ENCODE data around the gene TAF11.
"Not testable (repeated sequence)": the region's sequence is repeated elsewhere in the genome, so short reads cannot be mapped to it uniquely, and the experiment has no call there.

TAF11 gene

DNA sequence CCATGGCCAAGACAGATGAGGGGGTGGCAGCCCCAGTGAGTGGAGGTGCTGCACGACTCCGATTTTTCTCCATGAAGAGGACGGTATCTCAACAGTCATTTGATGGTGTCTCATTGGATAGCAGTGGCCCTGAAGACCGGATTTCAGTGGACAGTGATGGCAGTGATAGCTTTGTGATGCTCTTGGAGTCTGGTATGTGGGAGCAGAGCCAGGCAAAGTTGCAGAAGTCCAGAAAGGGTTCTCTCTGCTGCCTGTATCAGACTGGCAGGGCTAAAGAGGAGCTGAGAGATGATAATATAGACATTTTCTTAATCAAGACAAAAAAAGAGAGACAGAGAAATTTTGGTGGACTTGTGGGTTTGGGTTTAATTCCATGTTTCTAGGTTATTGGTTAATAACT is 23.8 kb downstream of the TAF11 start:
- no peak for DNase-seq

DNA sequence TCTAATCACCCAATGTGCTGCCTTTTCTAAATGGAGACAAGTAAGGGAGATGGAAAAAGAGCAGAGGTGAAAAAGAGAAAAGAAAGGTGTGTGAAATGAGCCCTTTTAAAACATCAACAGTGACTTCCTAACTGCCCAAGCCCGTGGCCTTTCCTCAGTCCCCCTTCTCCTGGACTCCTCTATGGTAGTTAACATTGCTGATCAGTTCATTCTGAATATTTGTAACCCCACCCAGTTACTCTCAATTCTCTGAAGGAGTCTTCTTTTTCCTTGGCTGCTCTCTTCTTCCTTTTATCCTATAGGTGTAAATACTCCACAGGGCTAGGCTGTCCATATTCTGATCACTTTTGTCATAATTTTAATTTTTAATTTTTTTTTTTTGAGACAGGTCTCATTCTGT is 27.1 kb downstream of the TAF11 start:
- DNase-seq = no peak

DNA sequence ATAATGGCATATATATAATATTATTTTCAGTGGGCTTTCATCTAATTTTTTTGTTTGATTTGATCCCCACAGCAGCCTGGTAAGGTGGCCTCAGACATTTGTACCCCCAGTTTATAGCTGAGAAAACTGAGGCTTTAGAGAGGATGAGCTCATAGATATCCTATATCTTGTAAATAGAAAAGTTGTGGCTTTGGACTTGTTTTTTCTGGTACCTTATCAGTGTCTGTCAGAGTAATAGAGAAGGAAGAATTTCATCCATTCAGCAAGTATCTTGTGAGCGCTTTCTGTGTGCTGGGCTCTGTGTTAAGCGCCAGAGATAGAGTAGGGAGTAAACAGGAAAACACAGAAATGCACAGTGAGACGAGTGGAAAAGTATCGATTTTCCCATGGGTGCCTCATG is 27.9 kb downstream of the TAF11 start:
- DNase-seq = no peak

DNA sequence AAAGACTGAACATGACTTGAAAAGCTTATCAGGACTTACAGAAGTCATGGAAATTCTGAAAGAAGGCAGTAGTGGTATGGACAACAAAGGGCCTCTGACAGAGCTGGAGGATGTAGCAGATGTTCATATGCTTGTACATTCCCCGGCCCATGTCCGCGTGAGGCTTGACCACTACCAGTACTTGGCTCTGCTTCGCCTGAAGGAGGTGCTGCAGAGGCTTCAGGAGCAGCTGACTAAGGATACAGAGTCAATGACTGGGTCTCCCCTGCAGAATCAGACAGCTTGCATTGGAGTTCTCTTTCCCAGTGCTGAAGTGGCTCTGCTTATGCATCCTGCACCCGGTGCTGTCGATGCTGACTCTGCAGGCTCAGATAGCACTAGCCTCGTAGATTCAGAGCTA is 29.2 kb downstream of the TAF11 start:
- no peak for DNase-seq

DNA sequence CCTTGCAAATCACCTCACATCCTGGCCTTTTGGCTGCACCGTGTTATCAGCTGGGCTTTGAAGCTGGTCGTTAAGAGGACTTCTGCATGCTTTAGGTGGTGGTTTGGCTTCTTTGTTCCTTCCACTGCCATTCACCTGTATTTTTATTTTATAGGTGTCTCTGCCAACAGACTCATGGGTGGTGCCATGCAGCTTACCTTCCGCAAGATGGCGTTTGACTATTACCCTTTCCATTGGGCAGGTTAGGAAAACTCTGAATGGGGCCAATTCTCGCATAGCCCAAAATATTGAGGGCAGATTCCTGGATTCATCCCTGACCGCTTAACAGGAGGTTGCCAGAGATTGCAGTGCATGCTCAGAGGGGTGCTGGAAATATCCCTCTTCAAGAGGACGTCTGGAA is 32.4 kb downstream of the TAF11 start:
- no peak for DNase-seq

DNA sequence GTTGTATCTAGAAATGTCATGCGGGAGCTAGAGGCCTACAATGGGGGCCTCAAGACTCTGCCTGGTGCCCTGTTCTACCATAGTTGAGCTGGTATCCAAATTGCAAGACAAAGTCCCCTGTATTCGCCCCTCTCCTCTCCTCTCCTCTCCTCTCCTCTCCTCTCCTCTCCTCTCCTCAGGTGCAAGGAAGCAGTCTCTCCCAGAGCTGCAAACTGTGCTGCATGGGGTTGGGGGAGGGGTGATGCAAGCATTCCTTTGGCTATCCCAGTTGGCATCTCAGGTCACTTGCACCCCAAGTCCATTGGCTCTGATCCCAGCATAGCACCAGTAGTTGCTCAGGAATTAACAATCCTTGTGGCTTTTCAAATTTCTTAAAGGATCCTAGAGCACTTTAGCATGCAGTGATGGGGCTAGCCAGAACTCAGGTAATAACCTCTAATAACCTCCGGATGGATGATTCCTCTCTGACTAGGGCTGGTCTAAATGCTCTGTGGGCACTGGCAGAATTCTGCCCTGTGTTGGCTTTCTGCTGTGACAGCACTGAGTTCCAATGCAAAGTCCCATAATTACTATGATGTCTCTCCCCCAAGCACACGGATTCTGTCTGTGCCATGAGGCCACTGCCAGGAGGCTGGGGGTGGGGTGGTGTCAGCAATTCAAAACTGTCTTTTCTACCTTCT is 35.3 kb downstream of the TAF11 start:
- DNase-seq = no peak

DNA sequence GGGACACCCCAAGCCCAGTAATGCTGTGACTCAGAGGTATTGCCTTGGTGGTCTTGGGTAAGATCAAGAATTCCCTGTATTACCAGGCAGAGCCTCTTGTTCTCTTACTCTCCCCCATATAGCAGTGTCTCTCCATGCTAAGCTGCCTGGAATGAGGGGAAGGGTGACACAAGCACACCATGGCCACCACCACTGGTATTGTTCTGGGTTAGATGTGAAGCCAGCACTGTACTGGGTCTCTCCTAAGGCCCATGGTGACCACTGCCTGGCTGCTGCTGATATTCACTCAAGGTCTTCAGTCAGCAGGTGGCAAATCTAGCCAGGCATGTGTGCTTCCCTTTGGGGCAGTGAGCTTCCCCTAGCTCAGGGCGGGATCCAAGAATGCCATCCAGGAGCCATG is 36.5 kb downstream of the TAF11 start:
- no peak for DNase-seq

DNA sequence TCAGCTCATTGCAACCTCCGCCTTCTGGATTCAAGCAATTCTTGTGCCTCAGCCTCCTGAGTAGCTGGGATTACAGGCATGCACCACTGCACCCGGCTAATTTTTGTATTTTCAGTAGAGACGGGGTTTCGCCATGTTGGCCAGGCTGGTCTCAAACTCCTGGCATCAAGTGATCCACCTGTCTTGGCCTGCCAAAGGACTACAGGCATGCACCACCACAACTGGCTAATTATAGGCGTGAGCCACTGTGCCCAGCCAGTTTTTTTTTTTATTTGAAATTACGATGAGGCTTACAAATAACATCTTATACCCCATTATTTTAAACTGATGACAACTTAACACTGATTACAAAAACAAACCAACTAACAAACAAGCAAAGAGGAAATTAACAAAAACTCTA is 38.8 kb downstream of the TAF11 start:
- not testable (repeated sequence) for DNase-seq

DNA sequence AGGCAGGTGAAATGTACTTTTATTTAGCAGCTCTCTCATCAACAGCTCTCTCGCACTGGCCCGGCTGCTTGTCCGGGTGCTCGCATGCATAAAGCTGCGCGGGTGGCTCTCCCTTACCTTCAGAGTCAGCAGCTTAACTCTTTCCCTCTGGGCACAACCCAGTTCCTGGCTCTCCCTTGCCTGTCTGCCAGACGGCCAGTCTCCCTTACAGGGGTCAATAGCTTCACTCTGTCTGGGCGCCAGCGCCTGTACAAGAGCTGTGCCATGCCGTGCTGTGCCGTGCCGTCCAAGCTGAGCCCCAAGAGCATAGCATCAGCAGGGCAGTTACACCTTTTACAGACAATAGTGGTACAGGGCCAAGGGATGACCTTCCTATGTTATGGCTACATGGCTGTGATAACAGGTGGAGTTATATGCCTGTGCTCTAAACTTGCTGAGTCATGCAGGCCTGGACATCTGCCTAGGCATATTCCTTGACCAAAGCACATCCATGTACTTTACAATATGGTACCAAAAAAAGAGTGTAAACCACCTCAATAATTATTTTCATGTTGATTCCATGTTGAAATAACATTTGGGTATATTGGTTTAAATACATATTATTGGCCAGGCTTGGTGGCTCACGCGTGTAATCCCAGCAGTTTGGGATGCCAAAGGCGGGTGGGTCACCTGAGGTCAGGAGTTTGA is 48.0 kb downstream of the TAF11 start:
- DNase-seq = no peak

DNA sequence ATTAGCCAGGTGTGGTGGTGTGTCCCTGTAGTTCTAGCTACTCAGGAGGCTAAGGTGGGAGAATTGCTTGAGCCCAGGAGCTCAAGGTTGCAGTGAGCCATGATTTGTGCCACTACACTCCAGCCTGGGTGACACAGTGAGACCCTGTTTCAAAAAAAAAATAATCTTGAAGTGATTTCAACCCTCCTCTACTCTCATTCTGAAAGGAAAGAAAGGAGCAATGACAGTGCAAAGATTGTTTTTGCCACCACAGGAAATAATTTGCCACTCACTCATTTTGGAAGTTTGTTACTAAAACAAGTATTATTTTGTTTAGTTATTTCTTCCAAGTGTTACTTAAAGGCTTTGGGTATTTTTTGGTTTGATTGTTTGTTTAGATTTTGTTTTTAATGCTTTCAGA is 50.3 kb downstream of the TAF11 start:
- DNase-seq = no peak

DNA sequence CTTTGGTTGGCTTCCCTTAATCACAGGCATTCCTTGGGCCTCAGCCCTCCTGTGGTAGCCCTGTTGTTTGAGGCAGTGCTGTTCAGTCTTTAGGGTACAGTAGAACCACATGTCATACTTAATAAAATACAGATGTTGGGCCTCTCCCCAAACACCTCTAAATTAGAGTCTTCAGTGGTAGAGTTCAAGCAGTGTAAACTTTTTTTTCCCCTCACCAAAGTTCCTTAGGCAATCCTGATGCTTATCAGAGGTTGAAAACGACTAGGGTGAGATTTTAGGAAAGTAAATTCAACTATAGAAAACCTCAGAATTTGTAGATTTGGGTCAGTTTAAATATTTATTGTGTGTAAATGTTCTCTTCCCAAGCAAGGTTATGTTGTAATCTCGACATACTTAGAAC is 51.4 kb downstream of the TAF11 start:
- no peak for DNase-seq

DNA sequence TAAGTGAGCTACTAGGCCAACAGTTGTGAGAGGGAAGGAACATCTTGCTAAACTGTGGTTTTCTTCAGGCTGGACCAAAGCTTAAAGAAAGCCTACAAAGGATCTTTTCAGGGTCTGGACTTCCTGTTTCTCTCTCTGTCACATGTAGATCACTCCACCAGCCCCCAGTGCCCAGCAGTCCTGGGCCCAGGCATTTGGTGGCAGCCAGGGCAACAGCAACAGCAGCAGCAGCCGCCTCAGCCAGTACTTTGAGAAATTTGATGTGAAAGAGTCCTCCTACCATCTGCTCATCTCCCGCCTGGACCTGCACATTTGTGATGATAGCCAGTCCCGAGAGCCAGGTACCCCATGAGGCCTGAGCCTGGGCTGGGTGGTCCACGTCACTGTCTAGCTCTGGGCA is 51.8 kb downstream of the TAF11 start:
- DNase-seq = no peak

DNA sequence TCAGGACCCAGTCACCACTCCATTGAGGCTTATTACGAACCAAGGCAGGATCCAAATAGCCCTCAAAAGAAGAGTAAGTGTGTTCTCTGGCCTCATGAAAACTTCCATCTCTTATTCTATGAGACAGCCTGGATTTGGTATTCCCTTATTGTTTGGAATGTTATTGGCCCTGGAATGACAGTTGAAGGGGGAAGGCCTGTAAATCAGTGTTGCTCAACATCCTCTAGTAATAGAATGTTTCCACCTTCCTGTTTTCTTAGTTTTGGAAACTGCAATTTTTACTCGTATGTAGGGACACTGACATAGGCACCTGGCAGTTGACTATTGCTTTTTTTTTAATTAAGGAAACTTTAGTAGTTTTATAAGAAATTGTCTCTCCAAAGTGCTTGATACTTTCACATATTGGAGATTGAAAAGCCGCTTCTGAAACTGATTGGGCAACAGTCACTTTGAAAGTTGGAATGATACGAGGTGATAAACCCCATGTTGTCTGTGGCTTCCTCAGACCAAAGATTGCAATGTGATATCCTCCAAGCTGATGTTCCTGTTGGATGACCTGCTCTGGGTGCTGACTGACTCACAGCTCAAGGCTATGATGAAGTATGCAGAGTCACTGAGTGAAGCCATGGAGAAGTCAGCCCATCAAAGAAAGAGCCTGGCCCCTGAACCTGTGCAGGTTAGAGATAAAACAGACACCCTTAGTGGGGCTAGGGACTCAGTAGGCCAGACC is 52.9 kb downstream of the TAF11 start:
- no peak for DNase-seq

DNA sequence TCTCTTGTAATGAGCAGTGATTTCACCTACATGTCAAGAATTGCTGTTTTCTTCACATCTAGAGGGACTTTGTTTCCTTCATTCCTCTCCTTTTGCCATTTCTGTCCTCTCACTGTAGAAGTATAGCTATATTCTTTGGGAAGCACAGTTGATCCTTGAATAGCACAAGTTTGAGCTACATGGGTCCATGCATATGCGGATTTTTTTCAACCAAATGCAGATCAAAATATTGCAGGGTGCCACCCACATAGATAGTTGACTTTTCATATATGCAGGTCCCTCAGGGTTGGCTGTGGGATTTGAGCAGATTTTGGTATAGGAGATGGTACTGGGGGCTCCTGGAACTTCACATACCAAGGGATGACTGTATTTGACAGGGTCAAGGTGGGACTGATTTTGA is 54.9 kb downstream of the TAF11 start:
- no peak for DNase-seq

DNA sequence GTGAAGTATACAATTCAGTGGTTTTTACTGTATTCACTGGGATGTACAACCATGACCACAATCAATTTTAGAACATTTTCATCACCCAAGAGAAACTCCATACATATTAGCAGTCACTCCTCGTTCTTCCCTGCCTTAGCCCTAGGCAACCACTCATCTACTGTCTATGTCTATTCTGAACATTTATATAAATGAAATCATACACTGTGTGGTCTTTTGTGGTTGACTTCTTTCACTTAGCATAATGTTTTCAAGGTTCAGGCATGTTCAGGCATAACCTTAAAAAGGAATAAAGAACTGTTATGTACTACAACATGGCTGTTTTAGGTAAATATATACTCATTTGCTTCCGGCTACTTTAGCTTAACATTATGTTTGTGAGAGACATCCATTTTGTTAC is 58.7 kb downstream of the TAF11 start:
- no peak for DNase-seq

All from DMS79 treated with DMSO at 0.1 percent for 48 hours (cell line).